Stimulated activated CD8-positive, alpha-beta memory T cell treated with anti-CD3 and anti-CD28 coated beads, Interleukin-15, amount 100 ng/mL, for 48 hours (primary cell): ENCODE results near the gene STON2.
"Not testable (repeated sequence)": the region's sequence is repeated elsewhere in the genome, so short reads cannot be mapped to it uniquely, and the experiment has no call there.

ENCODE experiments used
- DNase-seq, 2 donors: peaks; one replicate each; pipeline ENCODE4 v3.0.0-alpha.2; 2020; ENCODE audit warnings: low read depth in 2 of 2

Gene STON2

DNA sequence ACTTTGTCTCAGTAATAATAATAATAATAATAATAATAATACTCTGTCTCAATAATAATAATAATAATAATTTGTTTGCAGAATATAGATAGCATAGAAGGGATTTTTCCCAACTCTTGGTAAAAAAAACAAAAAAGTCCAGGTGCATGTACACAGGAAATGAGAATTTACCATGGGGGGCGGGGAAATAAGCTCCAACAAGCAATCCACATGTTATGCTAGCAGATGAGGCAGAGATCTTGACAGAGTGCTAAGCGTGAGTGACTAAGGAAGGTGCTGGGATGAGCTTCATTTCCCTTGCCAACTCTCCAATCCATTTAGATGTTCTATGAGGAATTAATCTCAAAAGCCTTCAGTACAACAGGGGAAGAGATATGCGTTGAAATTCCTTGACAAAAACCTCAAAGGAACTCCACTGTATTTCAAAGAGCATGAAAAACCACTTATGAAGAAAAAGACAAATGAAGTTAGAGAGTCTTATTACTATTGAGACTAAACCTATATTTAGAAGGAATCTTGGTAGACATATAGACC is 134.4 kb downstream of the STON2 start:
- DNase-seq, result no peak

GRCh38 chr14:81264671-81265070 is 135.5 kb downstream of the STON2 start:
- DNase-seq, result no peak

DNA sequence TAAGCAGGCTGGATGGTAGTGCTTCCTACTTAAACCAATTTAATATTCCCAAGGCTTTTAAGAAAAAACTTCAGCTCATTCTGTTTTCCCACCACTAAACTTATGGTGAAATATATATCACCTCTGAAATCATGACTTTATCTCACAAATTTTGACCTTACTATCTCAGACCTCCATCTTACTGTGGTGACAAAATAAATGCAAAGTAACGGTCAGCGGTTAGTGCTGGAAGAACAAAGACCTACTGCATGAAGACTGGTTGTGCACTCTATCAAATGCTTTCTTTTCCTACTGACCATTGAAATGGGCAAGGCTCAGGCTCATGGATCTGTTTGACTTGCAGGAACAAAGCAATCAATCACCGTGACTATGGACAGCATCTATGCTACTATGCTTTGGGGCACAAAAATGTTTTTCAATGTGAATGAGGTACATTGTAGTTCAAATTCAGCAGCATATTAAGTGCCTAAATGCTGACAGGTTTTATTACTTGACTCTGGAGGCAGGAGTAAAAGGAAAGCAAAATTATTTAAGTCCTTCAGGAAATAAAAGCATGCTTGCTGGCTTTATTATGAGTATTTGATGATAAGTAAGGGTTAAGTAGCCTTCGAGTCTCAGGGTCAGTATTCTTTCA is 136.2 kb downstream of the STON2 start:
- DNase-seq, result no peak

DNA sequence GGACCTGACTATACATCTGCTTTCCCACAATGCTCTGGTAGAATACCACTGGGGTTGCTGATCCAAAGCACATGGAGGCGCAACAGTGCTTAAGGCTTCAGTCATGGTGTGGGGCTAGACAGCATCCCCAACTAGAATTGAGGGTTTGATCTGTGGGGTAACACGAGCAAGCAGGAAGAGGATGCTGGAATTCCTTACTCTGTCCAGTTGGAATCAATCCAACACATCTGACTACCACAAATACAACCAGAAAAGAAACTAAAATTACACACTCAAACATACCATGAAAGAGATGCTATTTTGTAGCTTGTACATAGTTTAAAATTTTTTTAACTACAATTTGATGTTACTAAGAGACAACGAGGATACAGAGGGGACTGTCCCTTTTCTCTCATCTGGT is 138.9 kb downstream of the STON2 start:
- DNase-seq, result no peak

DNA sequence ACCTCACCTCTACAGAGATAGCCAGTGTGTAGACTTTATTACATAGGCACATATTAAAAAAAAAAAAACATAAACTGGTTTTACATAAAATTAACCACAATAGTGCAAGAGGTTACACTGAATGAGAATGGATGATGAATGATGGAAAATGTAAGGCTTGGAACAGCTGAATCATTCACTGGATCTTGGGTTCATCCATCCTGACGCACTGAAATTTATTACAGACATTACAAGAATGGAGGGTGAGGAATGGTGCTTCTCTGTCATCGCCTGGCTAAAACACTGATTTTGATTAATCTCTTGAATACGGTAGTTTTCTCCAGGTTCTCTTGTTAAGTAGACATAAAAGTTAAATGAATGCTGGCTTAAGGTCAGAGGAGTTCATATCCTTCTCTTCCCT is 139.4 kb downstream of the STON2 start:
- no peak for DNase-seq

- no peak for DNase-seq
These were observed 143.7 kb downstream of the STON2 start for GRCh38 chr14:81256289-81256960.

- no peak for DNase-seq
These were observed 147.8 kb downstream of the STON2 start for GRCh38 chr14:81252278-81252677.

- DNase-seq, result no peak
These were observed 152.8 kb downstream of the STON2 start for GRCh38 chr14:81247271-81247766.

DNA sequence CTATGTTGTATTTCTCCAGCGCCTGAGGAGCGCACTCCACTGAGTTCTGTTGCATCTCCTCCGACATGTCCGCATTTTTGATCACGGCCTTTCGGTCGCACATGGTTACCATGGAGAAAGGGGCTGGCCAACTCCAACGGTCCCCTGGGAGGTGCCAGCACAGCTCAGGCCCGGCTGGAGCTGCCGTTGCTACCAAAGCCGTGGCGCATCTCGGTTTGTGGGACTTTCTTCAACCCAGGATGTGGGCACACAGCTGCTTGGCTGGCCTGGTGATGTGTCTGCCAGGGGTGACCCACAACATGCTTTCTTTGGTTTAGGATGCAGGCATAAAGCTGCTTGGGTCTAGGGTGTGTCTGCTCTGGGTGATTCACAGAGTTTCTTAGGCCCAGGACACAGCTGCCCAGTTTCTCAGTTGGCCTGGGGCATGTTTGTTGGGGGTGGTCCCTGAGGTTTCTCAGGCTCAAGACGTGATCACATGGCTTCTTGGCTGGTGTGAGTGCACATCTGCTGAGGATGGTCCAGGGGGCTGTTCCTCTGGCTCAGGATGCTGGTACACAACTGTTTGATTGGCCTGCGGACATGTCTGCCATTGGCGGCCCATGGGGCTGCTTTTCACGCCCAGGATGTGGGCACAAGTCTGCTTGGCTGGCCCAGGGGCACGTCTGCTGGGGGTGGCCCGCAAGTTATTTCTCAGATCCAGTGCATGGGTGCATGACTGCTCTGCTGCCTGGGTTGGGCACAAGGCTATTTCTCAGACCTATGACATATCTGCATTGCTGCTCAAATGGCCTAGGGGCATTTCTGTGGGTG is 153.5 kb downstream of the STON2 start:
- no peak for DNase-seq

DNA sequence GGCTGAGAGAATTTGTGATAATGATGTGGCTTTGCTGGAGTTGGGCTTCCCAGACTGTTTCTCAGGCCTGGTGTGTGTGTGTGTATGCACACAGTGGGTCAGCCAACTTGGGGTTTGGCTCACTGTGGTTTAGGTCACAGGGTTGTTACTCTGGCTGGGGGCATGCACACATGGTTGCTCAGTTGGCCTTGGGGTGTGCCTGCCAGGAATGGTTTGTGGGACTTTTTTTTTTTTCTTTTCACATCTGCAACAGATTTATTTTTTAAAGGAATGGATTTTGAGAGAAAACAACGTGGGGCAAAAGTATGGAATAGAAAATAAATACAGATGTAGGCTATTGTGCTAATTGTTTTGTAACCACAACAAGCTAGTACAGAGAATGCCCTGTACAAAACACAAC is 154.4 kb downstream of the STON2 start:
- no peak for DNase-seq

DNA sequence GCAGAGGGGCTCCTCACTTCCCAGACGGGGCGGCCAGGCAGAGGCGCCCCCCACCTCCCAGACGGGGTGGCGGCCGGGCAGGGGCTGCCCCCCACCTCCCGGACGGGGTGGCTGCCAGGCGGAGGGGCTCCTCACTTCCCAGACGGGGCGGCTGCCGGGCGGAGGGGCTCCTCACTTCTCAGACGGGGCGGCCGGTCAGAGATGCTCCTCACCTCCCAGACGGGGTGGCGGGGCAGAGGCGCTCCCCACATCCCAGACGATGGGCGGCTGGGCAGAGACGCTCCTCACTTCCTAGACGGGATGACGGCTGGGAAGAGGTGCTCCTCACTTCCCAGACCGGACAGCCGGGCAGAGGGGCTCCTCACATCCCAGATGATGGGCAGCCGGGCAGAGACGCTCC is 155.7 kb downstream of the STON2 start:
- DNase-seq, result not testable (repeated sequence)

DNA sequence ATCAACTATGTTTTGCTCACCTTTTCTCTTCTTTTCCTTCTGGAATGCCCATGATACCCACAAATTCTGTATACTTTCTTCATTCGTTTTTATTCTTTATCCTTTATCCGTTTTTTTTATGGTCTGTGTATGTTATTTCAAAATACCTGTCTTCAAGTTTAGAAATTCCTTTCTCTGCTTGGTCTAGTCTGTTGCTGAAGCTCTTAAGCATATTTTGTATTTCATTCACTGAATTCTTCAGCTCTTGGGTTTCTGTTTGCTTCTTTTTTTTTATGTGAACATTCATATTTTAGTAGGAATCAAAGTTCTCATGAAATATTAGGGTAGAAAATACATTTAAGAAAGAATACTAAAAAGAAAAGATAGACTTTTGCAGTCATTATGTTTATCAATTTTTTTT is 156.6 kb downstream of the STON2 start:
- no peak for DNase-seq

GRCh38 chr14:81236849-81237248 is 163.3 kb downstream of the STON2 start:
- not testable (repeated sequence) for DNase-seq

DNA sequence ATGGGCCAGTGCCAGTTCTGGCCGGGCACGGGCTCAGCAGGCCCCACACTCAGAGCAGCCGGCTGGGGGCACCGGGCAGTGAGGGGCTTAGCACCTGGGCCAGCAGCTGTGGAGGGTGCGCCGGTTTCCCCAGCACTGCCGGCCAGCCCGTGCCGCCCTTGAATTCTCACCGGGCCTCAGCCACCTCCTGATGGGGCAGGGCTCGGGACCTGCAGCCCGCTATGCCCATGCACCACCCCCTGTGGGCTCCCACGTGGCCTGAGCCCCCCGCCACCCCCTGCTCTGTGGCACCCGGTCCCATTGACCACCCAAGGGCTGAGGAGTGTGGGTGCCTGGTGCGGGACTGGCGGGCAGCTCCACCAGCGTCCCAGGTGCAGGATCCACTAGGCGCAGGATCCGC is 164.0 kb downstream of the STON2 start:
- DNase-seq, result no peak

DNA sequence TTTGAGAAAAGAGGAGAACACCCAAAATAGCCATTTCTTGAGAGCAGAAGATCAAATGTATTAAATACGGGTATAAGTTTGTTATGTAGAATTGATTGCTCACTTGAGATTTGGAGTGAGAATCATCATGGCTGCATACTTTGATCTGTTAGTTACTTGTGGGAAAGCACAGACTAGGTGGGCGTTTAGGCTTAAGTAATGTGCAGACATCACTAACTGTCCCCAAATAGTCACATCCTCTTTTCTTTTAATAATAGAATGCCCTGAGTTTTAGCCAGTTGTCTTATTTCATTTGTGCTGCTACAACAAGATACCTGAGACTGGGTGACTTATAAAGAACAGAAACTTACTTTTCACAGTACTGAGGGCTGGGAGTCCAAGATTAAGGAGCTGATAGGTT is 165.0 kb downstream of the STON2 start:
- DNase-seq, result no peak

GRCh38 chr14:81234278-81234677 is 165.8 kb downstream of the STON2 start:
- DNase-seq, result no peak

- no peak for DNase-seq
These were observed 166.5 kb downstream of the STON2 start for GRCh38 chr14:81233615-81234014.

DNA sequence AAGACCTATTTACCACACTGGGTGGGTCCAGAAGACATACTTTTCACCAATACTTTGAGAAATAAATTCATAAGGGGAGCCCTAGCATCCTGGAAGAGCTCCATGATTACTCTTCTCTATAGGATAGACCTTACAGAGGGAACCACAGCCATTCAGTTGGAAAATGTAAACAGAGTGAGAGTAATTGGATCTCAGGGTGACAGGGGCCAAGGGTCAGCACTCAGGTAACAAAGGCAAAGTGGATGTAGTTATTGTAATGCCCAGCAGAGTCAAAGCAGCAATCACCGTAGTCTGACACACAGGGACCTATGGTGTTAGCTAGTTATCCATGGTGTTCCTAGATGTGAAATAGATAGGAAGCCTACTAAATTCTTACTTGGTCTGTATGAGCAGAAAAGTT is 168.6 kb downstream of the STON2 start:
- DNase-seq, result no peak

DNA sequence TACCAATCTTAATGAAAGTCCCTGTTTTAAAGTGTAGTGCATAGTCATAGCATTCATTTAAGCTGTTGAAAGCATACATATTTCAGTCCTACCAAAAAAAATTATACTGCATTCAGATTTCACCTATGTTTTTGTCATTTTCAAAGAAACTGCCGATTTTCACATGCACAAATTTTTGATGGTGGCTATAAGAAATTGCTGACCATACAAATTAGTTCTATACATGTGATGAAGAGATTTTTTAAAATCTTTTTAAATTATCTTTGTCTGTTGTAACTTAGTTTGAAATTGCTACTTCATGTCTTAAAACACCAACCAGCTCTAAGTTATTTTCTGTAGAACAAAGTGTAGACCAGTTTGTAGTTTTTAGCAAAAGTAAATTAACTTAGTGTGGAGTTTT is 175.9 kb downstream of the STON2 start:
- no peak for DNase-seq

GRCh38 chr14:81223788-81224187 is 176.3 kb downstream of the STON2 start:
- DNase-seq, result not testable (repeated sequence)

DNA sequence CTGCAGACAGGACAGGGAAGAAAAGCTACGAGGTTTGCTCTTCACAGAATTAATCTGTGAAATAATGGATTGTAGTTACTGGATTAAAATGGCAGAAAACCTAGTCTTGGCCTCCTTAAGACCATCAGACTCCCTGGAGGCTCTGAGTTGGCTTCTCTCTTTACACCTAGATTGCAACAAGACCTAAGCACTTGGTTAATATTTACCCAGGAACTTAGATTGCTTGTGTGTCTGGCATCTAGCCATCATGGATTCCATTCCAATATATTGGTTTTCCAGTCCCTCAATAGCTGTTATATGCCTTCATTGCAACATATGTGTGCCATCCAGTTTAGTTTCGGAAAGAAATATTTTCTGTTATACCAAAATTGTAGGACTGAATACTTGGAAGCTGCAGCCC is 177.4 kb downstream of the STON2 start:
- no peak for DNase-seq

- no peak for DNase-seq
These were observed 178.0 kb downstream of the STON2 start for GRCh38 chr14:81222126-81222525.
